ENCODE results near the gene SWT1. TPM values are rescaled to one million over a fixed set of nuclear protein-coding genes. Genes with fewer than 3 reads are reported as not detected.

Gene SWT1
- total and polyA plus RNA-seq, 9 of the 15 experiments (the other 6 are each of a cell fraction or from before 2014, with no cell fraction given): 1.5 to 3.4 (median 2.3) TPM

DNA sequence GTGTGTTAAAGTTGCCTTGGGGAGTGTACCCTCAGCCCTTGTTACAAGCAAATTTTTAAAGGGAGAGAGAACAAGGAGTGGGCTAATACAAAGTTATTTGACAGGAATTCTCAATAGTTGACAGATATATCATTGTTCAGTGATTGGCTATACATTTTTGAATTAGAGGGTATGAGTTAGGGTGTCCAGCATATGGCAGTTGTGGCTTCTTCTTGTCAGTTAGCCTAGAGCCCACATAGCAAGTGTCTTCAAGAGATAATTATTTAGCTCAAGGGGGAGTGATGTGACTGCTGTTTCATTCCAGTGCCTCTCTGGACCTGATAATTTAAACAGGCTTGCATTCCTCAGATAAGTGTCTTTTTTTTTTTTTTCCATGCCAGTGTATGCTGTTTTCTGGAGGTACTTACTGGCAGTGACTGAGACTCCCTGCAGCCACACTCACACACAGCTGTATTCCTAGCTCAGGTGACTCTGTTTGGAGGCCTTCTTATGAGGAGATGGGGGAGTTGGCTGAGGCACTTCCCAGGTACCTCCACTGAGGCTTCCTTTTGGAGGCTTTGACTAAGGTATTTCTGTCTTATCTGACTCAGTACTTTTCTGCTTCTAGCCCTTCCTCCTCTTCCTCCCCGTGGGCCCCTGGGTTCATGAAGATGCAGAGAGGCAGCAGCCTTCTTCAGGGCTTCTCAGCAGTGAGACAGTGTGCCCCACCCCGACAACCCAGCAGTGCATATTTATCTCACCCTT, 127.7 kb downstream of the SWT1 start:
- Histone ChIP-seq H2AFZ (ENCODE audit: low read depth, low read length) (peak overlapping the region; percentile 57), H3K4me1 (replicated peaks in 1 of 2; ENCODE audit: control insufficient read depth in 2 of 2, insufficient read depth in 2 of 2, low read length in 2 of 2) (peaks cover 4 to 40% of the 10 kb centered on the region in 2 experiments; a peak in 3 of 5 replicates), H3K9me1 (ENCODE audit: control insufficient read depth, insufficient read depth, low read length) (no peaks in the 10 kb centered on the region), H3K4me3 (no peak overlapping the region), H3K9ac (ENCODE audit: insufficient read depth in 1 of 2, low read depth in 2 of 2, low read length in 2 of 2) (peak overlapping the region in 1 of 2 experiments; percentile 63; a peak in 2 of 4 replicates), H3K79me2 (ENCODE audit: control insufficient read depth, insufficient read depth, low read length) (no peaks in the 10 kb centered on the region), H3K27ac (ENCODE audit: extremely low read depth, low read depth, low read length) (peak overlapping the region; percentile 96), H3K36me3 (ENCODE audit: control insufficient read depth, insufficient read depth, low read length) (peaks cover 8% of the 10 kb centered on the region), H3K9me3 (replicated peaks; ENCODE audit: control insufficient read depth, insufficient read depth, low read depth, low read length) (peaks cover 14% of the 10 kb centered on the region), H3K27me3 (ENCODE audit: control insufficient read depth in 2 of 2, insufficient read depth in 2 of 2, low read length in 2 of 2) (no peaks in the 10 kb centered on the region), H3K4me2 (ENCODE audit: insufficient read depth, low read length) (peak overlapping the region; percentile 55), H4K20me1 (replicated peaks; ENCODE audit: control insufficient read depth, insufficient read depth, low read length) (no peaks in the 10 kb centered on the region)
- 3% methylated on average over 2 of the region's 2 CpGs for WGBS (ENCODE audit: insufficient coverage, low coverage, missing lambda C conversion rate)
- ATAC-seq (peak; percentile 91), DNase-seq (ENCODE audit: extremely low read depth in 1 of 4, low spot score in 3 of 4) (peak; percentile 47 to 95 (median 65)), FAIRE-seq (peak; percentile 94)
- ChIA-PET CTCF (ENCODE audit: low intra/inter-chr PET ratio) (no interaction called here), POLR2A (interaction anchor here (0.5 to 1.3 kb wide), 12 partner anchors 11 to 862 kb away, joined by 3 to 7 read pairs (median 3); no protein-coding TSS in a partner anchor)
- no TSS peak for BruUV-seq (replicated peaks)
- intact Hi-C loops (cut with micrococcal nuclease) (loop anchor here (1.0 to 2.0 kb wide), 3 partner anchors 32 to 46 kb away; partner anchors contain the start of gene IVNS1ABP), in situ Hi-C loops (cut with MboI) (no loop called here)
- TF ChIP-seq PYGO2 (tag; IDR thresholded peaks at IDR 0.05) (peak; percentile 51; the same call in 1 of the 2 replicates), POLR2G (IDR thresholded peaks at IDR 0.05; ENCODE audit: low read depth, low read length) (0 out of 2 replicates have a peak, but pooled peaks have one; percentile 24), SRF (CRISPR knock-in tag; IDR thresholded peaks at IDR 0.05) (no peak), ESRRB (CRISPR knock-in tag; IDR thresholded peaks at IDR 0.05; ENCODE audit: borderline replicate concordance) (no peak), SAFB2 (IDR thresholded peaks at IDR 0.05; ENCODE audit: borderline replicate concordance, low read depth, low read length, severe bottlenecking) (no peak), ZKSCAN8 (CRISPR knock-in tag; IDR thresholded peaks at IDR 0.05) (peak; percentile 88), ARID4B (CRISPR knock-in tag; IDR thresholded peaks at IDR 0.05) (0 out of 2 replicates have a peak, but pooled peaks have one; percentile 48), CTCFL (IDR thresholded peaks at IDR 0.05; ENCODE audit: borderline replicate concordance, insufficient read depth, low read depth, low read length, poor library complexity, severe bottlenecking) (no peak), SLC30A9 (CRISPR knock-in tag; IDR thresholded peaks at IDR 0.05) (no peak), KDM1A (IDR thresholded peaks at IDR 0.05) (peak; percentile 73 to 88), LARP7 (IDR thresholded peaks at IDR 0.05) (peak; percentile 70; the same call in 1 of the 2 replicates)
